Tracheal epithelial cell (primary cell): ENCODE data around the gene PIGK. TPM values are rescaled to one million over a fixed set of nuclear protein-coding genes. Genes with fewer than 3 reads are reported as not detected.

ENCODE experiments used
- total RNA-seq: library from RNA; depleted of rRNA; stranded (reverse); fragments of >200 nt; gene quantifications from 2 replicates; pipeline ENCODE4 v1.2.1, GENCODE V29; 2014

The PIGK gene
- total RNA-seq, result 16.0 and 21.9 TPM in 2 replicates

DNA sequence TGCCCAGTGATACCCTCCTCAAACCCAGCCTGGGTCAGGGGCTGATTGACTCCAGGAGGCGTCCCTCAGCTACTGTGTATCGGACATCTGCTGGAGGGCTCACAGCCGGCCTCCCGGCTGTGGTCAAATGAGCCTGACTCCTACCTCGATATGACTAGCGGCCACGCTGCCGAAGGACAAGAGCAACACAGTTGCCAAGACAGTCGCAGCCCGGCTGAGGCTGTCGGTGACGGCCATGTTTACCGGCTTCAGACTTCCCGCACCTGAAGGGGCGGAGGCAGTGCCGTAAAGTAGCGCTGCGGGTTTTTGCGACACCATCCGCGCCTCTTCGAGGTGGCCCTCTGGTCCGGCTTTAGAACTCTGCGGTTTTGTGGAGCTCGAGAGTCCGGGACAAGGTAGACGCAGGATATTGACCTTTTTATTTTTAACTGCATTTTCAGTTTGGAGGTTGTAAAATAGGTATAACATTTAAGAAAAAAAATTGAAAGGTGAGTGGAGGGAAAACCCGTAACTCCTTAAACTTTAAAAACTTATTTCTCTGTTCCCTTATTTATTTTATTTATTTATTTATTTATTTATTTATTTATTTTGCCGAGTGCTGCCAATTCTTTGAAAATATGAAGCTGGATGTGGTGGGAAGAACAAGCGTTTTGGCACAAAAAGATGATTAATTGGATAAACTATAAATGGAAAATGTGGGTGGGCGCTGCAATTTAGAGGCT is at the start of gene PIGK:
PIGK (minus strand) TSS at position 265 of the 722 bp plus-strand sequence; CDS start at position 237, 28 bp downstream.

Other genes with a start within 250 kb of the PIGK start
- gene AK5, start 62.6 kb upstream of the PIGK start, total RNA-seq, result 6.5 TPM in 1 of 2 replicates, not detected in the other